WTC11 (cell line): Measurements from ENCODE around the gene ENTHD1. TPM values are rescaled to one million over a fixed set of nuclear protein-coding genes. Genes with fewer than 3 reads are reported as not detected.

Source experiments
- ATAC-seq: fragments of 200-7000 bp; cut with Tn5 transposase; 2 replicates; pipeline ENCODE4 v1.10.0; 2021; ENCODE audit warnings: mild to moderate bottlenecking, moderate library complexity
- CTCF ChIA-PET: fragments of 300-600 bp; sonication (Branson Sonifier 250); formaldehyde crosslinking; loops from one replicate; lab custom pipeline; 2021; ENCODE audit warnings: antibody characterized with exemption; lab: Charles Lee
- POLR2A ChIA-PET: fragments of 350-600 bp; sonication (Branson Sonifier 250); formaldehyde crosslinking; loops from one replicate; lab custom pipeline; 2021; ENCODE audit warnings: antibody characterized with exemption; lab: Charles Lee
- DNase-seq: peaks from one replicate; pipeline ENCODE4 v3.0.0; 2021; ENCODE audit warnings: low spot score
- H3K27ac Mint-ChIP-seq: 2 replicates; pipeline ENCODE4 v1.8.0; 2021; ENCODE audit warnings: mixed read lengths
- H3K27me3 Mint-ChIP-seq: 2 replicates; pipeline ENCODE4 v1.8.0; 2021; ENCODE audit warnings: low read depth, mild to moderate bottlenecking, moderate library complexity, mixed read lengths
- H3K36me3 Mint-ChIP-seq: 2 replicates; pipeline ENCODE4 v1.8.0; 2021; ENCODE audit warnings: mixed read lengths
- H3K4me1 Mint-ChIP-seq: 2 replicates; pipeline ENCODE4 v1.8.0; 2022; ENCODE audit warnings: mixed read lengths
- H3K4me3 Mint-ChIP-seq: 2 replicates; pipeline ENCODE4 v1.8.0; 2021; ENCODE audit warnings: mild to moderate bottlenecking, moderate library complexity, mixed read lengths
- H3K9me3 Mint-ChIP-seq: 2 replicates; pipeline ENCODE4 v1.8.0; 2021; ENCODE audit warnings: mixed read lengths
- AR ChIP-seq: fragments of 250-450 bp; sonication (Bioruptor Pico); IDR thresholded peaks from 2 replicates; pipeline ENCODE4 v1.9.0; 2021; ENCODE audit warnings: mild to moderate bottlenecking
- ATF3 ChIP-seq: sonication (generic); formaldehyde crosslinking; conservative IDR thresholded peaks from 2 replicates; pipeline ENCODE4 v1.8.1; 2022; ENCODE audit warnings: mild to moderate bottlenecking, missing genetic modification reagents
- E2F1 ChIP-seq: sonication (generic); formaldehyde crosslinking; IDR thresholded peaks from 2 replicates; pipeline ENCODE4 v1.8.0; 2022; ENCODE audit warnings: mild to moderate bottlenecking, missing genetic modification reagents
- EMX1 ChIP-seq: fragments of 250-450 bp; sonication (Bioruptor Pico); IDR thresholded peaks from 2 replicates; pipeline ENCODE4 v1.8.0; 2021; ENCODE audit warnings: mild to moderate bottlenecking
- ETV6 ChIP-seq: sonication (generic); formaldehyde crosslinking; IDR thresholded peaks from 2 replicates; pipeline ENCODE4 v1.8.1; 2022; ENCODE audit warnings: mild to moderate bottlenecking, missing genetic modification reagents
- HMGXB4 ChIP-seq: sonication (generic); formaldehyde crosslinking; IDR thresholded peaks from 2 replicates; pipeline ENCODE4 v1.8.1; 2023; ENCODE audit warnings: mild to moderate bottlenecking, moderate library complexity, missing genetic modification reagents
- JUN ChIP-seq: sonication (generic); formaldehyde crosslinking; IDR thresholded peaks from 2 replicates; pipeline ENCODE4 v1.8.0; 2023; ENCODE audit warnings: mild to moderate bottlenecking, missing genetic modification reagents
- MXD4 ChIP-seq: fragments of 250-450 bp; sonication (Bioruptor Pico); IDR thresholded peaks from 2 replicates; pipeline ENCODE4 v1.8.0; 2021; ENCODE audit warnings: mild to moderate bottlenecking, moderate library complexity, borderline replicate concordance
- NFATC4 ChIP-seq: fragments of 250-450 bp; sonication (Bioruptor Pico); IDR thresholded peaks from 2 replicates; pipeline ENCODE4 v1.9.0; 2021; ENCODE audit warnings: mild to moderate bottlenecking
- NFYB ChIP-seq: sonication (generic); formaldehyde crosslinking; conservative IDR thresholded peaks from 2 replicates; pipeline ENCODE4 v1.8.0; 2022; ENCODE audit warnings: low read depth, missing genetic modification reagents
- SMAD4 ChIP-seq: sonication (generic); formaldehyde crosslinking; IDR thresholded peaks from 2 replicates; pipeline ENCODE4 v1.8.0; 2022; ENCODE audit warnings: mild to moderate bottlenecking, missing genetic modification reagents
- ZBTB43 ChIP-seq: sonication (generic); formaldehyde crosslinking; IDR thresholded peaks from 2 replicates; pipeline ENCODE4 v1.8.1; 2023; ENCODE audit warnings: mild to moderate bottlenecking, missing genetic modification reagents
- ZMAT4 ChIP-seq: fragments of 250-450 bp; sonication (Bioruptor Pico); IDR thresholded peaks from 2 replicates; pipeline ENCODE4 v1.9.0; 2021; ENCODE audit warnings: mild to moderate bottlenecking
- ZSCAN18 ChIP-seq: fragments of 250-450 bp; sonication (Bioruptor Pico); IDR thresholded peaks from 2 replicates; pipeline ENCODE4 v2.1.2; 2022; ENCODE audit warnings: mild to moderate bottlenecking, moderate library complexity
- total RNA-seq: library from RNA; stranded (reverse); gene quantifications from 3 replicates; pipeline ENCODE4 v1.2.3, GENCODE V29; 2021

Gene ENTHD1
- total RNA-seq, 1 experiment from 2014 or later = not detected

GRCh38 chr22:39941601-39942000 lies 48.0 kb upstream of the ENTHD1 start:
- TF ChIP-seq ZSCAN18 (CRISPR knock-in tag) (no peak), HMGXB4 (CRISPR knock-in tag) (no peak), SMAD4 (CRISPR knock-in tag) (no peak), ZMAT4 (CRISPR knock-in tag) (no peak), AR (no peak), MXD4 (CRISPR knock-in tag) (no peak), NFATC4 (CRISPR knock-in tag) (no peak), ZBTB43 (CRISPR knock-in tag) (no peak)
- TF ChIP-seq, all 79 proteins: peak for 0
- ATAC-seq (no peak), DNase-seq (no peak)
- Mint-ChIP-seq H3K9me3 (no peaks in the 10 kb centered on the region), H3K27me3 (no peaks in the 10 kb centered on the region), H3K4me3 (no peak overlapping the region), H3K27ac (peak overlapping the region; percentile 53), H3K4me1 (peaks cover 84% of the 10 kb centered on the region), H3K36me3 (no peaks in the 10 kb centered on the region)
- ChIA-PET CTCF (interaction anchor here (1.0 to 5.1 kb wide), 6 partner anchors 8 to 99 kb away, joined by 3 to 68 read pairs (median 18); partner anchors contain the start of gene TMA7B), POLR2A (interaction anchor here (0.7 kb wide), 1 partner anchor 287 kb away, joined by 3 read pairs; no protein-coding TSS in a partner anchor)

- peaks cover 84% of the 10 kb centered on the region for H3K4me1 Mint-ChIP-seq
- POLR2A ChIA-PET = interaction anchor here (0.7 kb wide), 1 partner anchor 286 kb away, joined by 3 read pairs; no protein-coding TSS in a partner anchor
- ATAC-seq (peak; percentile 59), DNase-seq (no peak)
- peak overlapping the region; percentile 82 for H3K27ac Mint-ChIP-seq
- TF ChIP-seq ETV6 = no peak
- no peak for TF ChIP-seq EMX1
- TF ChIP-seq HMGXB4 (CRISPR knock-in tag) = no peak
- TF ChIP-seq ATF3 (CRISPR knock-in tag) = no peak
- no peak for TF ChIP-seq JUN (CRISPR knock-in tag)
- TF ChIP-seq ZBTB43 (CRISPR knock-in tag) = no peak
- TF ChIP-seq E2F1 (CRISPR knock-in tag) = no peak
- TF ChIP-seq NFYB = no peak
- H3K36me3 Mint-ChIP-seq = no peaks in the 10 kb centered on the region
- CTCF ChIA-PET = interaction anchor here (5.1 kb wide), 1 partner anchor 7 kb away, joined by 68 read pairs; no protein-coding TSS in a partner anchor
- no peaks in the 10 kb centered on the region for H3K9me3 Mint-ChIP-seq
- H3K4me3 Mint-ChIP-seq = no peak overlapping the region
- H3K27me3 Mint-ChIP-seq = no peaks in the 10 kb centered on the region
Observed at GRCh38 chr22:39940757-39941305, 47.3 kb upstream of the ENTHD1 start.
